K562 (cell line): ENCODE measurements around the gene PSMB2. TPM values are rescaled to one million over a fixed set of nuclear protein-coding genes. Genes with fewer than 3 reads are reported as not detected.

Experiments used
- CXXC5 ChIP-seq: fragments of 250-450 bp; sonication (Bioruptor Pico); IDR thresholded peaks from 2 replicates; pipeline ENCODE4 v1.8.0; 2022; ENCODE audit warnings: inconsistent platforms, mild to moderate bottlenecking, moderate library complexity
- ELF2 ChIP-seq: fragments of 250-450 bp; sonication (Bioruptor Pico); IDR thresholded peaks from 2 replicates; pipeline ENCODE4 v1.5.0; 2021; ENCODE audit warnings: mild to moderate bottlenecking
- FOS ChIP-seq: IDR thresholded peaks from 3 replicates; pipeline ENCODE4 v1.6.1; 2011; ENCODE audit not compliant: insufficient read length; ENCODE audit errors: extremely low read depth
- FOXP1 ChIP-seq: sonication (generic); formaldehyde crosslinking; IDR thresholded peaks from 2 replicates; pipeline ENCODE4 v1.8.0; 2022; ENCODE audit warnings: mild to moderate bottlenecking, missing genetic modification reagents
- GABPB1 ChIP-seq: sonication (generic); formaldehyde crosslinking; IDR thresholded peaks from 2 replicates; pipeline ENCODE4 v1.8.0; 2022; ENCODE audit warnings: mild to moderate bottlenecking, missing genetic modification reagents
- HDAC6 ChIP-seq: IDR thresholded peaks from 2 replicates; pipeline ENCODE4 v1.6.1; 2012; ENCODE audit warnings: low read depth, mild to moderate bottlenecking, control low read depth, inconsistent platforms, low read length, moderate library complexity
- KHSRP ChIP-seq: fragments of 450-650 bp; IDR thresholded peaks from 2 replicates; pipeline ENCODE4 v1.6.1; 2017
- NONO ChIP-seq, 2 experiments: fragments of 200-400 bp in 1 of 2; fragments of 450-650 bp in 1 of 2; formaldehyde crosslinking in 1 of 2; IDR thresholded peaks; 2 replicates each; pipeline ENCODE4 v1.6.1; 2017; ENCODE audit warnings: low read depth in 2 of 2, mild to moderate bottlenecking in 2 of 2, moderate library complexity in 2 of 2, low read length in 1 of 2
- RFX7 ChIP-seq: fragments of 250-450 bp; sonication (Bioruptor Pico); IDR thresholded peaks from 2 replicates; pipeline ENCODE4 v1.5.1; 2021; ENCODE audit warnings: mild to moderate bottlenecking
- SMC3 ChIP-seq: conservative IDR thresholded peaks from 2 replicates; pipeline ENCODE4 v1.6.1; 2011; ENCODE audit warnings: low read depth, low read length, improper control_type of control experiment; ENCODE audit not compliant: insufficient read depth
- SRSF3 ChIP-seq: fragments of 200-400 bp; formaldehyde crosslinking; IDR thresholded peaks from 2 replicates; pipeline ENCODE4 v1.6.1; 2016; ENCODE audit warnings: mild to moderate bottlenecking, low read length, moderate library complexity; ENCODE audit not compliant: insufficient read depth
- XRCC5 ChIP-seq: fragments of 200-400 bp; formaldehyde crosslinking; IDR thresholded peaks from 2 replicates; pipeline ENCODE4 v1.6.1; 2017; ENCODE audit warnings: low read depth, mild to moderate bottlenecking, low read length
- ZNF717 ChIP-seq: fragments of 250-450 bp; sonication (Bioruptor Pico); IDR thresholded peaks from 2 replicates; pipeline ENCODE4 v1.5.0; 2021
- polyA plus RNA-seq, 8 experiments: library from polyadenylated mRNA; depleted of rRNA in 4 of 8; stranded (reverse) in 5 of 8; unstranded in 3 of 8; fragments of >200 nt; fragmentation: Nextera tagmentation in 2 of 8; fragmentation: Illumina TruSeq in 1 of 8; extraction: Ambion mirVana in 2 of 8; extraction: Trizol in 1 of 8; gene quantifications; 2 replicates each; pipeline versions ENCODE4 v1.2.1 to v1.2.3, GENCODE V29; 2011 to 2014; ENCODE audit warnings: inconsistent platforms in 1 of 8, missing spikeins in 1 of 8
- total RNA-seq, 7 experiments: library from RNA; depleted of rRNA in 6 of 7; stranded (reverse); fragments of >200 nt in 6 of 7; fragmentation: Illumina TruSeq in 2 of 7; extraction: Trizol in 2 of 7; gene quantifications; 2 replicates each; pipeline versions ENCODE4 v1.2.1 to v1.2.3, GENCODE V29; 2011 to 2021; ENCODE audit warnings: low replicate concordance in 1 of 7
- TF ChIP-seq, protein P1 (sequence below): fragments of 200-800 bp; sonication (Bioruptor generic); IDR thresholded peaks from 2 replicates; pipeline ENCODE4 v1.6.1; 2017; ENCODE audit warnings: missing genetic modification characterization, missing compliant biosample characterization
- TF ChIP-seq, protein P2 (sequence below): IDR thresholded peaks from 2 replicates; pipeline ENCODE4 v1.6.1; 2011; ENCODE audit not compliant: insufficient read length; ENCODE audit errors: extremely low read depth
- TF ChIP-seq, protein P3 (sequence below): fragments of 450-650 bp; IDR thresholded peaks from 2 replicates; pipeline ENCODE4 v1.6.1; 2017; ENCODE audit warnings: antibody characterized with exemption
- TF ChIP-seq, protein P4 (sequence below): fragments of 250-450 bp; sonication (Bioruptor Pico); IDR thresholded peaks from 2 replicates; pipeline ENCODE4 v1.6.1; 2021; ENCODE audit warnings: mild to moderate bottlenecking
- TF ChIP-seq, protein P5 (sequence below): sonication (generic); formaldehyde crosslinking; IDR thresholded peaks from 2 replicates; pipeline ENCODE4 v1.8.1; 2022; ENCODE audit warnings: missing genetic modification reagents
- TF ChIP-seq, protein P6 (sequence below): sonication (generic); formaldehyde crosslinking; IDR thresholded peaks from 2 replicates; pipeline ENCODE4 v1.9.0; 2022; ENCODE audit warnings: mild to moderate bottlenecking, missing genetic modification reagents
- TF ChIP-seq, protein P7 (sequence below): fragments of 450-650 bp; formaldehyde crosslinking; conservative IDR thresholded peaks from 2 replicates; pipeline ENCODE4 v1.4.0; 2022; ENCODE audit warnings: mild to moderate bottlenecking, missing genetic modification characterization

Gene PSMB2
- total and polyA plus RNA-seq, 9 of the 15 experiments (the other 6 are each of a cell fraction or from before 2014, with no cell fraction given), result 71.7 to 543 (median 165) TPM

DNA sequence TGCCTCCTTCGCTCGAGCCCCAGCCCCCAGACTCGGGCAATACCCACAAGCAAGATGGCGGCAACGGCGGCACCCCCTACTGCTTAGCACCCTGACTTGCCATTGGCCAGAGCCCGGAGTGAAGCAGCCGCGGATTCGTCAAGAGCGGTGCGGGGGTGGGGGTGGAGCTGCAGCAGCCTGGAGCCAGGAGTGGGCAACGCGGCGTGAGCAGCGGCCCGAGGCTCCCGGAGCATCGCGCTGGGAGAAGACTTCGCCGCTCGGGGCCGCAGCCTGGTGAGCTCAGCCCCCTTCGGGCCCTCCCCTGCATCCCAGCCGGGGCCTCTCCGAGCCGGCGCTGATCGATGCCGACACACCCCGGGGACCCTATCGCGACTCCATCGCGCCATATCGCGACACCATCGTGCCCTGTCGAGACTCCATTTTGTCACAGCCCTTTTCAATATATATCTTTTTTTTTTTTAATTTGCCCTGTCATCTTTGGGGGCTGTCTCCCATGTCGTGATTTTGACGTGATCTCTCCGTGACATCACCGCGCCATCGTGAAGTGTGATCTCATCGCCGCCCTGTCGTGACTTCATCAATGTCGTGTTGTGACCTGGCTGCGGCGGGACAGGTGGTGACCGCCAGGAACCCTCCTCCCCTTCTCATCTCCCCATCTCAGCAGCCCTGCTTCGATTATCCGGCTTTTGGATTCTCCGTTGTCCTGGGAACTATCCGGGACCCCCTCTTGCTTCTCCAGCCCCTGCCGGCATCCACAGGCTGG, 83.5 kb downstream of the PSMB2 start, which contains the start of gene NCDN (continued):
- TF ChIP-seq FOS (peak; percentile 98), SMC3 (no peak), XRCC5 (peak; percentile 61; the same call in 1 of the 2 replicates), FOXP1 (no peak), ELF2 (CRISPR knock-in tag) (no peak), SRSF3 (no peak), CXXC5 (CRISPR knock-in tag) (peak; percentile 98), GABPB1 (CRISPR knock-in tag) (peak; percentile 92), ZNF717 (CRISPR knock-in tag) (no peak), HDAC6 (no peak), RFX7 (no peak), KHSRP (peak; percentile 47; the same call in 1 of the 2 replicates), NONO (IDR thresholded peaks at IDR 0.05; ENCODE audit: low read depth in 2 of 2, low read length in 1 of 2) (peak in 1 of 2 experiments; percentile 95; a peak in 3 of 4 replicates)
- TF ChIP-seq, protein P1, sequence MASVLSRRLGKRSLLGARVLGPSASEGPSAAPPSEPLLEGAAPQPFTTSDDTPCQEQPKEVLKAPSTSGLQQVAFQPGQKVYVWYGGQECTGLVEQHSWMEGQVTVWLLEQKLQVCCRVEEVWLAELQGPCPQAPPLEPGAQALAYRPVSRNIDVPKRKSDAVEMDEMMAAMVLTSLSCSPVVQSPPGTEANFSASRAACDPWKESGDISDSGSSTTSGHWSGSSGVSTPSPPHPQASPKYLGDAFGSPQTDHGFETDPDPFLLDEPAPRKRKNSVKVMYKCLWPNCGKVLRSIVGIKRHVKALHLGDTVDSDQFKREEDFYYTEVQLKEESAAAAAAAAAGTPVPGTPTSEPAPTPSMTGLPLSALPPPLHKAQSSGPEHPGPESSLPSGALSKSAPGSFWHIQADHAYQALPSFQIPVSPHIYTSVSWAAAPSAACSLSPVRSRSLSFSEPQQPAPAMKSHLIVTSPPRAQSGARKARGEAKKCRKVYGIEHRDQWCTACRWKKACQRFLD (CRISPR knock-in tag), result peak; percentile 95
- TF ChIP-seq, protein P2, sequence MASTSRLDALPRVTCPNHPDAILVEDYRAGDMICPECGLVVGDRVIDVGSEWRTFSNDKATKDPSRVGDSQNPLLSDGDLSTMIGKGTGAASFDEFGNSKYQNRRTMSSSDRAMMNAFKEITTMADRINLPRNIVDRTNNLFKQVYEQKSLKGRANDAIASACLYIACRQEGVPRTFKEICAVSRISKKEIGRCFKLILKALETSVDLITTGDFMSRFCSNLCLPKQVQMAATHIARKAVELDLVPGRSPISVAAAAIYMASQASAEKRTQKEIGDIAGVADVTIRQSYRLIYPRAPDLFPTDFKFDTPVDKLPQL, result no peak
- TF ChIP-seq, protein P3, sequence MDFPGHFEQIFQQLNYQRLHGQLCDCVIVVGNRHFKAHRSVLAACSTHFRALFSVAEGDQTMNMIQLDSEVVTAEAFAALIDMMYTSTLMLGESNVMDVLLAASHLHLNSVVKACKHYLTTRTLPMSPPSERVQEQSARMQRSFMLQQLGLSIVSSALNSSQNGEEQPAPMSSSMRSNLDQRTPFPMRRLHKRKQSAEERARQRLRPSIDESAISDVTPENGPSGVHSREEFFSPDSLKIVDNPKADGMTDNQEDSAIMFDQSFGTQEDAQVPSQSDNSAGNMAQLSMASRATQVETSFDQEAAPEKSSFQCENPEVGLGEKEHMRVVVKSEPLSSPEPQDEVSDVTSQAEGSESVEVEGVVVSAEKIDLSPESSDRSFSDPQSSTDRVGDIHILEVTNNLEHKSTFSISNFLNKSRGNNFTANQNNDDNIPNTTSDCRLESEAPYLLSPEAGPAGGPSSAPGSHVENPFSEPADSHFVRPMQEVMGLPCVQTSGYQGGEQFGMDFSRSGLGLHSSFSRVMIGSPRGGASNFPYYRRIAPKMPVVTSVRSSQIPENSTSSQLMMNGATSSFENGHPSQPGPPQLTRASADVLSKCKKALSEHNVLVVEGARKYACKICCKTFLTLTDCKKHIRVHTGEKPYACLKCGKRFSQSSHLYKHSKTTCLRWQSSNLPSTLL, result no peak
- TF ChIP-seq, protein P4, sequence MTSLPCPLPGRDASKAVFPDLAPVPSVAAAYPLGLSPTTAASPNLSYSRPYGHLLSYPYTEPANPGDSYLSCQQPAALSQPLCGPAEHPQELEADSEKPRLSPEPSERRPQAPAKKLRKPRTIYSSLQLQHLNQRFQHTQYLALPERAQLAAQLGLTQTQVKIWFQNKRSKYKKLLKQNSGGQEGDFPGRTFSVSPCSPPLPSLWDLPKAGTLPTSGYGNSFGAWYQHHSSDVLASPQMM (CRISPR knock-in tag), result no peak
- TF ChIP-seq, protein P5, sequence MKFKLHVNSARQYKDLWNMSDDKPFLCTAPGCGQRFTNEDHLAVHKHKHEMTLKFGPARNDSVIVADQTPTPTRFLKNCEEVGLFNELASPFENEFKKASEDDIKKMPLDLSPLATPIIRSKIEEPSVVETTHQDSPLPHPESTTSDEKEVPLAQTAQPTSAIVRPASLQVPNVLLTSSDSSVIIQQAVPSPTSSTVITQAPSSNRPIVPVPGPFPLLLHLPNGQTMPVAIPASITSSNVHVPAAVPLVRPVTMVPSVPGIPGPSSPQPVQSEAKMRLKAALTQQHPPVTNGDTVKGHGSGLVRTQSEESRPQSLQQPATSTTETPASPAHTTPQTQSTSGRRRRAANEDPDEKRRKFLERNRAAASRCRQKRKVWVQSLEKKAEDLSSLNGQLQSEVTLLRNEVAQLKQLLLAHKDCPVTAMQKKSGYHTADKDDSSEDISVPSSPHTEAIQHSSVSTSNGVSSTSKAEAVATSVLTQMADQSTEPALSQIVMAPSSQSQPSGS (CRISPR knock-in tag), result no peak
- TF ChIP-seq, protein P6, sequence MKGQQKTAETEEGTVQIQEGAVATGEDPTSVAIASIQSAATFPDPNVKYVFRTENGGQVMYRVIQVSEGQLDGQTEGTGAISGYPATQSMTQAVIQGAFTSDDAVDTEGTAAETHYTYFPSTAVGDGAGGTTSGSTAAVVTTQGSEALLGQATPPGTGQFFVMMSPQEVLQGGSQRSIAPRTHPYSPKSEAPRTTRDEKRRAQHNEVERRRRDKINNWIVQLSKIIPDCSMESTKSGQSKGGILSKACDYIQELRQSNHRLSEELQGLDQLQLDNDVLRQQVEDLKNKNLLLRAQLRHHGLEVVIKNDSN, result no peak
- TF ChIP-seq, protein P7, sequence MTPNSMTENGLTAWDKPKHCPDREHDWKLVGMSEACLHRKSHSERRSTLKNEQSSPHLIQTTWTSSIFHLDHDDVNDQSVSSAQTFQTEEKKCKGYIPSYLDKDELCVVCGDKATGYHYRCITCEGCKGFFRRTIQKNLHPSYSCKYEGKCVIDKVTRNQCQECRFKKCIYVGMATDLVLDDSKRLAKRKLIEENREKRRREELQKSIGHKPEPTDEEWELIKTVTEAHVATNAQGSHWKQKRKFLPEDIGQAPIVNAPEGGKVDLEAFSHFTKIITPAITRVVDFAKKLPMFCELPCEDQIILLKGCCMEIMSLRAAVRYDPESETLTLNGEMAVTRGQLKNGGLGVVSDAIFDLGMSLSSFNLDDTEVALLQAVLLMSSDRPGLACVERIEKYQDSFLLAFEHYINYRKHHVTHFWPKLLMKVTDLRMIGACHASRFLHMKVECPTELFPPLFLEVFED (CRISPR knock-in tag), result no peak
